GM12872 (cell line): ENCODE results near the gene WNT11.

ENCODE experiments used
- TF ChIP-seq, protein P1 (sequence below): IDR thresholded peaks from 3 replicates; pipeline ENCODE4 v1.5.1; 2011; ENCODE audit warnings: low read depth, mild to moderate bottlenecking, low read length, moderate library complexity; ENCODE audit not compliant: insufficient read depth

The WNT11 gene

DNA sequence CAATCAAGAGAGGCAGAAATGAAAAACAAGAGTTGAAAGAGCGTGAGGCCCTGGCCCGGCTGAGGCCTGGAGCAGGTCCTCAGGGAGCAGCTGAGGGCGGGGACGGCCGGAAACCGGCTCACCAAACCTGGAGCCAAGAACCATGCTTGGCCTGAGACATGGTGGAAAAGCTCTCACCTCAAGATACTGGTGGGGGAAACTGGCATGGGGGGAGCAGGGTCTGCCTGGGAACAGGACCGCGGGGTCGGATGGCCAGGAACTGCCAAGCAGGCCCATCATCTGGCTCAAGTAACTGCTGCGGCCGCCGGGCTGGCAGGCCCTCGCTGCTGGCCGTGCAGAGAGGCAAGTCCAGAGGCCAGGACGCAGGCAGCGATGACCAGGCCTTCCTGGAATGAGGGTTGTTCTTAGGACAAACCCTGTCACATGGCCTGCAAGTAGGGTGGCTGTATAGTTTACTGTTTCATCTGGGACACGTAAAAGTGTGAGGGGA is 18.9 kb upstream of the WNT11 start:
- TF ChIP-seq, protein P1, sequence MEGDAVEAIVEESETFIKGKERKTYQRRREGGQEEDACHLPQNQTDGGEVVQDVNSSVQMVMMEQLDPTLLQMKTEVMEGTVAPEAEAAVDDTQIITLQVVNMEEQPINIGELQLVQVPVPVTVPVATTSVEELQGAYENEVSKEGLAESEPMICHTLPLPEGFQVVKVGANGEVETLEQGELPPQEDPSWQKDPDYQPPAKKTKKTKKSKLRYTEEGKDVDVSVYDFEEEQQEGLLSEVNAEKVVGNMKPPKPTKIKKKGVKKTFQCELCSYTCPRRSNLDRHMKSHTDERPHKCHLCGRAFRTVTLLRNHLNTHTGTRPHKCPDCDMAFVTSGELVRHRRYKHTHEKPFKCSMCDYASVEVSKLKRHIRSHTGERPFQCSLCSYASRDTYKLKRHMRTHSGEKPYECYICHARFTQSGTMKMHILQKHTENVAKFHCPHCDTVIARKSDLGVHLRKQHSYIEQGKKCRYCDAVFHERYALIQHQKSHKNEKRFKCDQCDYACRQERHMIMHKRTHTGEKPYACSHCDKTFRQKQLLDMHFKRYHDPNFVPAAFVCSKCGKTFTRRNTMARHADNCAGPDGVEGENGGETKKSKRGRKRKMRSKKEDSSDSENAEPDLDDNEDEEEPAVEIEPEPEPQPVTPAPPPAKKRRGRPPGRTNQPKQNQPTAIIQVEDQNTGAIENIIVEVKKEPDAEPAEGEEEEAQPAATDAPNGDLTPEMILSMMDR: no peak

DNA sequence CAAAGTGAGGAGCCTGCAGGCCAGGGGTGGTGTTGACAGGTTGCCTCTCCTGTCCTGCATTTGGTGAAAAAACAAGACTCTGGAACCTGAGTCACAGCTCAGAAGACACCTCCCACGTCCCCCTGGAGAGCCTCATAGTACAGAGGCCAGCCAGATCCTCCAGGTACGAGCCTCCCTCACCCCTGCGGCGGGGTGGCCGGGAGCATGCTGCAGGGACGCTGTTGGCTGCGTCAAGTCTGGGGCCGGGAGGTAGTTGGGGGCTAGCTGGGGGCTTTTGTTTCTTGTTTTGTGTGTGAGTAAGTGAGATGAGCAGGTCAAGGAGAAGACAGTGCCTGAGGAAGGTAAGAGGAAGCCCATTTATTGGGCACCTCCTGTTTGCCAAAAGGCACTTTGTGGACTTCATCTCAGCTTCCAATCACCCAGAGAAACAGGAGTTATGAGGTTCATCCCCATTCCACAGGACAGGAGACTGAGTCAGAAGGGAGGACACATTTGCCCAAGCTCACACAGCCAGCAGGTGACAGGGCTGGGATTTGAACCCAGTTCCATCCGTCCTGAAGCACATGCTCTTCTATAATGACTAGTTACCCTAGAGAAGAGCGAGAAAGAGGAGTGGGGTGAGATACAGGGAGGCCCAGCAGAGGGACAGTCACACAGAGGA is 18.3 kb upstream of the WNT11 start:
- TF ChIP-seq, protein P1: no peak

DNA sequence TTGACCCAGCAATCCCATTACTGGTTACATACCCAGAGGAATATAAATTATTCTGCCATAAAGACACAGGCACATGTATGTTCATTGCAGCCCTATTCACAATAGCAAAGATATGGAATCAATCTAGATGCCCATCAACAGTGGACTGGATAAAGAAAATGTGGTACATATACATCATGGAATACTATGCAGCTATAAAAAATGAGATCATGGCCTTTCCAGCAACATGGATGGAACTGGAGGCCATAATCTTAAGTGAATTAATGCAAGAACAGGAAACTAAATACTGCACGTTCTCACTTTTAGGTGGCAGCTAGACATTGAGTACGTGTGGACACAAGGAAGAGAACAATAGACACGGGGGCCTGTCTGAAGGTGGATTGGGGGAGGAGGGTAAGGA is 15.1 kb upstream of the WNT11 start:
- TF ChIP-seq, protein P1: no peak

DNA sequence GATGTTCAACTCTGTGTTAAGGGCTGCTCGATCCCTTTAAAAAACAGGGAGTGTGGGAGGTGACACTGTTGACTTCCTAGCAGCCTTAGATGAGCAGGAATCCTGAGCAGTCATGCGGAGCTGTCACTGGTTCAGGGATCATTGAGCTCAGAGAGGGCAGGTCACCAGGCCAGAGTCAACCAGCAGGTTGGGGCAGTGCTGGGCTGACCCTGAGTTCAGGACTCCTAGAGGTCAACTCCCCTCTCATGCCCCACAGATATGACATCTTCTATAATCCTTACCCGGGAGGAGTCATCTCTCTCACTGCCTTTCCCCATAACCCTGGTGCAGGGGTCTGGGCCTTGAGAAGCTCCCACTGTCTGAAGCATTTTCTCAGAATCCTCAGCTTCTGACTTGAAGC is 12.9 kb upstream of the WNT11 start:
- TF ChIP-seq, protein P1: no peak

DNA sequence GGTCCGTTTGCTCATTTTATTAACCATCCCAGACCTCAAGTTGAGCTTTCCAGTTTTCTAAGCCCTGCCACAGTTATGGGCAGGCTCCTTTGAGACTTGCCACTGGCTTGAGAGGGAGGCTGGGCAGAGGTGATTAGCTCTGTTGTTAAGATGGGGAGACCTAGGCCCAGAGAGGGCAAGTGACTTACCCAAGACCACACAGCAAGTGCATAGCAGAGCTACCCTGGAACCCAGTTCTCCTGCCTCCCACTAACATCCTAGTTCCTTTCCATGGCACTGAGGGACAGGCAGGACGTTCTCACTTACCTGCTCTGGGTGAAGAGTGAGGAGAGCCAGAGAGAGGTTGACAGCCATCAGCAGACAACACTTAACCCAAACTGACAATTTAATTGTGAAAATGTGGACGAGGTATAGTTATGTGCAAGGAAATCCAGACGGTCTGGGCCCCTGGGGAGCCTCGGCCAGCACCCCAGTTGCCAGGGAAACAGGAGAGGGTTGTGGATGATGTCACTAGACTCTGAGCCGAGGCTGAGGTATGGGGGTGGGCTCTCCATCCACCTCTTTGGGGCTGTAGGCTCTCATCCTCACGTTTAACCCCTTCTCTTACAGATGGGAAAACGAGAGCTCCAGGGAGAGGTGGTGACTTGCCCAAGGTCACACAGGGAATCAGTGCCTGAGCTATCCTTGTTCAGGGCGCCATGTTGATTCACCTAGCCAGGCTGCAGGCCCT is 12.3 kb upstream of the WNT11 start:
- TF ChIP-seq, protein P1: no peak

DNA sequence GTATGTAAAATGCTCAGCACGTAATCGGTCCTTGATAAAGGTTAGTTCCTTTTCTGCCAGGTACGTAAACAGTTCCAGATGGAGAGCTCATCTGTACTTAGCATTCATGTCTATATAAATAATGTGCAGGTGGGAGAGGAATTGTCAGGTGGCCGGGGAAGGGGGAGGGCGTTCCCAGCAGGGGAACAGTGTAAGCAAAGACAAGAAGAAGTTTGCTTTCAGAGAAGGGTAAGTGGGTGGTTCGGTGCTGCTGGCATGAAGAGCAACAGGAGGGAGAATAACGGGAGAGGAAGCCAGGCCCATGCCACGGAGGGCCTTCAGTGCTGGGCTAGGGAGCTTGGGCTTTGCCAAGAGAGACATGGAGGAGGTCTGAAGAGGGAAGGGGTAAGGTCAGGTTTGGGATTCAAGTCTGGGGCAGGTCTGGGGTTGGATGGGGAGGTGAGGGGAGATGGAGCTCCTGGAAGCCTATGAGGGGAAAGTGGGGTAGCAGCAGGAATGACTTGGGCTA is 11.4 kb upstream of the WNT11 start:
- TF ChIP-seq, protein P1: no peak

DNA sequence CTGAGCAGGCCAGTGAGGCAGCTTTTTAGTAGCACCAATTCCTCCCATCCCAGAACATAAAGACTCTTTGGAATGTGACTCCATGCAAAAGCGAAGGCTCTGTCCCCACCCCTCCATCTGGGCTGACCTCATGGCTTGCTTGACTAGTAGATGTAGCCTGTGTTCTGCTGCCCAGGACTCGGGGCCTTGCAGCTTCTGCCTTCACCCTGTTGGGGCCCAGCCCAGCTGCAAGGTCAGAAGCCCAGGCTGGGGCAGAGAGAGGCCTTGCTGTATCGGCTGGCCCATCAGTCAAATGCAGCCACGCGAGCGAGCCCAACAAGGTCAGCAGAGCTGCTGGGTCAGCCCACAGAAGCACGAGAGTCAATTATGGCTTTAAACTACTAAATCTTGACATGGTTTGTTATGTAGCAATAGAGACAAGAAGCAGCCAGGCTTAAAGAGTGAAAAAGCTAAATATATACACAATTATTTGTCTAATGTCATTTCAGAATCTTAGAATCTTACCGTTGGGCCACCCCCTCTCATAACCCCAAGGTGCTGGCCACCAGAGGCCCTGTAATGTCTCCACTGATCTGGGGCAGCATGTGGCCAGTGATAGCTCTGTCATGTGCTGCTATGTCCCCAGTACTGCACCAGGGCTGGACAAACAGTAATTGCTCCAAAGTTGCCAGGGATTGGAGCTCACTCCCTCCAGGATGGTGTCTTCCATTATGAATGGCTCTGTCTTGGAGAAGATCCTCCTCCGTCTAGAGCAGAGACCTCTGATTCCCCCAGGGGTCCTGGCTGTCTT is 10.4 kb upstream of the WNT11 start:
- TF ChIP-seq, protein P1: no peak
